ENCODE results near the gene AATK. TPM values are rescaled to one million over a fixed set of nuclear protein-coding genes. Genes with fewer than 3 reads are reported as not detected.

AATK gene
- total and polyA plus RNA-seq, 2 of the 13 experiments (the other 11 are each of a cell fraction or from before 2014, with no cell fraction given) = 2.9 to 8.4 TPM

DNA sequence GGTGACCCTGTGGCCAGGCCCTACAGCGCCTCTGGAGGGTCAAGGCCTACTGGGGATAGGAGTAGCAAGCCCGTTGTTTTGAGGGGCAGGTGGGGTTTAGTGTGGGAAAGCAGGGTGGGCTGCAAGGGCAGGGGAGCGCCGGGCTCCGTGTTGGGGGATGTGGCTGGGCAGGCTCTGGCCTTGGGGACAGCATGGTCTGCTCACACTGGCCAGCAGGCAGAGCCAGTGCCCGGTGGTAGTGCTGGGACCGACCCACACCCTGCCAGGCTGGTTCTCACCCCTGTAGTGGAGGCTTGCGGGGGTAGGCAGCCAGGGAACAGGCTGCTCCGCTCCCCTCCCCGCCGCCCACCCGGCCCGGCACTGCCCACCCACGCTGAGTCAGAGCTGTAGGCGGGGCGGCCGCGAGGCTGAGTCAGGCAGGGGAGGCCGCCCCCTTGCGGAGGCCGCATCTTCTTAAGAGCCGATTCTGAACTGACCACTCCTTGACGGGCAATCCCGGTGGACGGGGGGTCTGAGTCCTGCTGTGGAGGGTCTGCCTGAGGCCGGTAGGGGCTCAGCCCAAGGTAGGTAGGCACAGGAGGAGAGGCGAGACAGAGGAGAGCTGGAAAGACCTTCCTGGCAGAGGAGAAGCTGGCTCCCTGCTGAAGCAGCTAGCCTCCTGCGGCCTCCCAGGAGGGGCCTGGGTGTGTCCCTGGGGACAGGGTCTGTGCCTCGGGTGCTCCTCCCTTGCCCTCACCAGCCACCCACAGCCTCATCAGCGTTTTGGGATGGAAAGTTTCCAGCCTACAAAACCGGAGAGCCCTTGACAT is 68.7 kb downstream of the AATK start (continued):
- TF ChIP-seq TBX2 (CRISPR knock-in tag; IDR thresholded peaks at IDR 0.05; ENCODE audit: borderline replicate concordance) = peak; percentile 43; the same call in 1 of the 2 replicates
- TF ChIP-seq, protein P1, sequence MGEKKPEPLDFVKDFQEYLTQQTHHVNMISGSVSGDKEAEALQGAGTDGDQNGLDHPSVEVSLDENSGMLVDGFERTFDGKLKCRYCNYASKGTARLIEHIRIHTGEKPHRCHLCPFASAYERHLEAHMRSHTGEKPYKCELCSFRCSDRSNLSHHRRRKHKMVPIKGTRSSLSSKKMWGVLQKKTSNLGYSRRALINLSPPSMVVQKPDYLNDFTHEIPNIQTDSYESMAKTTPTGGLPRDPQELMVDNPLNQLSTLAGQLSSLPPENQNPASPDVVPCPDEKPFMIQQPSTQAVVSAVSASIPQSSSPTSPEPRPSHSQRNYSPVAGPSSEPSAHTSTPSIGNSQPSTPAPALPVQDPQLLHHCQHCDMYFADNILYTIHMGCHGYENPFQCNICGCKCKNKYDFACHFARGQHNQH (CRISPR knock-in tag; IDR thresholded peaks at IDR 0.05) = peak; percentile 73; the same call in 1 of the 2 replicates
- no peak for TF ChIP-seq CBX2 (IDR thresholded peaks at IDR 0.05; ENCODE audit: low read depth, low read length)
- no peak for TF ChIP-seq CBX2 (CRISPR knock-in tag; IDR thresholded peaks at IDR 0.05; ENCODE audit: low read depth)
- TF ChIP-seq ZNF251 (CRISPR knock-in tag; IDR thresholded peaks at IDR 0.05) = peak; percentile 82; the same call in 1 of the 2 replicates
- TF ChIP-seq FOXA3 (CRISPR knock-in tag; IDR thresholded peaks at IDR 0.05) = no peak
- TF ChIP-seq ZNF326 (CRISPR knock-in tag; IDR thresholded peaks at IDR 0.05; ENCODE audit: borderline replicate concordance) = no peak
- TF ChIP-seq, protein P2, sequence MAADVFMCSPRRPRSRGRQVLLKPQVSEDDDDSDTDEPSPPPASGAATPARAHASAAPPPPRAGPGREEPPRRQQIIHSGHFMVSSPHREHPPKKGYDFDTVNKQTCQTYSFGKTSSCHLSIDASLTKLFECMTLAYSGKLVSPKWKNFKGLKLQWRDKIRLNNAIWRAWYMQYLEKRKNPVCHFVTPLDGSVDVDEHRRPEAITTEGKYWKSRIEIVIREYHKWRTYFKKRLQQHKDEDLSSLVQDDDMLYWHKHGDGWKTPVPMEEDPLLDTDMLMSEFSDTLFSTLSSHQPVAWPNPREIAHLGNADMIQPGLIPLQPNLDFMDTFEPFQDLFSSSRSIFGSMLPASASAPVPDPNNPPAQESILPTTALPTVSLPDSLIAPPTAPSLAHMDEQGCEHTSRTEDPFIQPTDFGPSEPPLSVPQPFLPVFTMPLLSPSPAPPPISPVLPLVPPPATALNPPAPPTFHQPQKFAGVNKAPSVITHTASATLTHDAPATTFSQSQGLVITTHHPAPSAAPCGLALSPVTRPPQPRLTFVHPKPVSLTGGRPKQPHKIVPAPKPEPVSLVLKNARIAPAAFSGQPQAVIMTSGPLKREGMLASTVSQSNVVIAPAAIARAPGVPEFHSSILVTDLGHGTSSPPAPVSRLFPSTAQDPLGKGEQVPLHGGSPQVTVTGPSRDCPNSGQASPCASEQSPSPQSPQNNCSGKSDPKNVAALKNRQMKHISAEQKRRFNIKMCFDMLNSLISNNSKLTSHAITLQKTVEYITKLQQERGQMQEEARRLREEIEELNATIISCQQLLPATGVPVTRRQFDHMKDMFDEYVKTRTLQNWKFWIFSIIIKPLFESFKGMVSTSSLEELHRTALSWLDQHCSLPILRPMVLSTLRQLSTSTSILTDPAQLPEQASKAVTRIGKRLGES (CRISPR knock-in tag; IDR thresholded peaks at IDR 0.05; ENCODE audit: borderline replicate concordance) = no peak
- TF ChIP-seq RXRB (CRISPR knock-in tag; IDR thresholded peaks at IDR 0.05; ENCODE audit: borderline replicate concordance) = 0 out of 2 replicates have a peak, but pooled peaks have one; percentile 31
- TF ChIP-seq MTA1 (CRISPR knock-in tag; IDR thresholded peaks at IDR 0.05; ENCODE audit: borderline replicate concordance) = peak; percentile 62; the same call in 1 of the 2 replicates
- 0 out of 2 replicates have a peak, but pooled peaks have one; percentile 30 for TF ChIP-seq BCL6 (CRISPR knock-in tag; IDR thresholded peaks at IDR 0.05)
- TF ChIP-seq MTF2 (CRISPR knock-in tag; IDR thresholded peaks at IDR 0.05; ENCODE audit: borderline replicate concordance) = no peak
- no peak for TF ChIP-seq RFXAP (CRISPR knock-in tag; IDR thresholded peaks at IDR 0.05; ENCODE audit: borderline replicate concordance)
- TF ChIP-seq ZSCAN31 (CRISPR knock-in tag; IDR thresholded peaks at IDR 0.05; ENCODE audit: low read depth) = no peak
- TF ChIP-seq NFE2 (CRISPR knock-in tag; IDR thresholded peaks at IDR 0.05) = no peak
- TF ChIP-seq U2AF2 (IDR thresholded peaks at IDR 0.05; ENCODE audit: low read depth, low read length) = no peak
- TF ChIP-seq GATAD2A (CRISPR knock-in tag; IDR thresholded peaks at IDR 0.05) = peak; percentile 29; the same call in 1 of the 2 replicates
- peak; percentile 82; the same call in 1 of the 2 replicates for TF ChIP-seq ZNF510 (CRISPR knock-in tag; IDR thresholded peaks at IDR 0.05; ENCODE audit: low read depth)
- TF ChIP-seq GLI4 (CRISPR knock-in tag; IDR thresholded peaks at IDR 0.05; ENCODE audit: borderline replicate concordance) = no peak
- TF ChIP-seq ZNF776 (CRISPR knock-in tag; IDR thresholded peaks at IDR 0.05) = no peak
- TF ChIP-seq, protein P3, sequence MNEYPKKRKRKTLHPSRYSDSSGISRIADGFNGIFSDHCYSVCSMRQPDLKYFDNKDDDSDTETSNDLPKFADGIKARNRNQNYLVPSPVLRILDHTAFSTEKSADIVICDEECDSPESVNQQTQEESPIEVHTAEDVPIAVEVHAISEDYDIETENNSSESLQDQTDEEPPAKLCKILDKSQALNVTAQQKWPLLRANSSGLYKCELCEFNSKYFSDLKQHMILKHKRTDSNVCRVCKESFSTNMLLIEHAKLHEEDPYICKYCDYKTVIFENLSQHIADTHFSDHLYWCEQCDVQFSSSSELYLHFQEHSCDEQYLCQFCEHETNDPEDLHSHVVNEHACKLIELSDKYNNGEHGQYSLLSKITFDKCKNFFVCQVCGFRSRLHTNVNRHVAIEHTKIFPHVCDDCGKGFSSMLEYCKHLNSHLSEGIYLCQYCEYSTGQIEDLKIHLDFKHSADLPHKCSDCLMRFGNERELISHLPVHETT (CRISPR knock-in tag; conservative IDR thresholded peaks at IDR 0.05) = no peak
- TF ChIP-seq ZNF432 (CRISPR knock-in tag; IDR thresholded peaks at IDR 0.05; ENCODE audit: borderline replicate concordance) = no peak
- TF ChIP-seq ZNF557 (CRISPR knock-in tag; IDR thresholded peaks at IDR 0.05) = 0 out of 2 replicates have a peak, but pooled peaks have one; percentile 19
- no peak for TF ChIP-seq FOXK2 (IDR thresholded peaks at IDR 0.05)

All from HepG2 (cell line).